Astrocyte of the cerebellum (primary cell): ENCODE data around the gene RELN.

Source experiments
- DNase-seq: peaks from one replicate; pipeline ENCODE4 v3.0.0-alpha.2; 2011; ENCODE audit warnings: low read depth
- H3K4me3 ChIP-seq: 2 replicates; pipeline ENCODE4 v1.5.1; 2011; ENCODE audit warnings: mild to moderate bottlenecking, low read depth, low read length, moderate library complexity
- CTCF ChIP-seq: IDR thresholded peaks from 2 replicates; pipeline ENCODE4 v1.5.1; 2012; ENCODE audit warnings: low read length, low read depth, moderate library complexity, mild to moderate bottlenecking; ENCODE audit errors: missing control alignments
- in situ Hi-C: cut with HindIII; loops from 2 replicates; pipeline ENCODE4 v1.10.0; 2017; ENCODE audit warnings: low sequenced_read_pairs

Gene RELN

GRCh38 chr7:103698064-103698463, 291.4 kb downstream of the RELN start:
- no peak for DNase-seq
- in situ Hi-C loops = no loop called here
- H3K4me3 ChIP-seq = no peak overlapping the region
- no peak for TF ChIP-seq CTCF

- no peak for DNase-seq
- no peak overlapping the region for H3K4me3 ChIP-seq
- TF ChIP-seq CTCF = no peak
- in situ Hi-C loops = no loop called here
Observed at GRCh38 chr7:103695521-103695920, 293.9 kb downstream of the RELN start.

- in situ Hi-C loops = no loop called here
- no peak for DNase-seq
- TF ChIP-seq CTCF = no peak
- no peak overlapping the region for H3K4me3 ChIP-seq
Observed at GRCh38 chr7:103694304-103694703, 295.2 kb downstream of the RELN start.

- no peak for TF ChIP-seq CTCF
- in situ Hi-C loops = no loop called here
- no peak overlapping the region for H3K4me3 ChIP-seq
- no peak for DNase-seq
Observed at GRCh38 chr7:103691291-103691690, 298.2 kb downstream of the RELN start.

- TF ChIP-seq CTCF = no peak
- no peak for DNase-seq
- no peak overlapping the region for H3K4me3 ChIP-seq
- in situ Hi-C loops = no loop called here
Observed at GRCh38 chr7:103690242-103690974, 299.1 kb downstream of the RELN start.

- no peak for DNase-seq
- no peak for TF ChIP-seq CTCF
- in situ Hi-C loops = no loop called here
- no peak overlapping the region for H3K4me3 ChIP-seq
Observed at GRCh38 chr7:103689255-103689654, 300.2 kb downstream of the RELN start.
